HG02852 (cell line): ENCODE results near the gene NAA80.
"Not testable (repeated sequence)": the region's sequence is repeated elsewhere in the genome, so short reads cannot be mapped to it uniquely, and the experiment has no call there.

Source experiments
- ATAC-seq: cut with Tn5 transposase; IDR thresholded peaks from one replicate; pipeline ENCODE4 v1.9.1; 2021; ENCODE audit warnings: mild to moderate bottlenecking, moderate library complexity; ENCODE audit not compliant: unreplicated experiment

The NAA80 gene

DNA sequence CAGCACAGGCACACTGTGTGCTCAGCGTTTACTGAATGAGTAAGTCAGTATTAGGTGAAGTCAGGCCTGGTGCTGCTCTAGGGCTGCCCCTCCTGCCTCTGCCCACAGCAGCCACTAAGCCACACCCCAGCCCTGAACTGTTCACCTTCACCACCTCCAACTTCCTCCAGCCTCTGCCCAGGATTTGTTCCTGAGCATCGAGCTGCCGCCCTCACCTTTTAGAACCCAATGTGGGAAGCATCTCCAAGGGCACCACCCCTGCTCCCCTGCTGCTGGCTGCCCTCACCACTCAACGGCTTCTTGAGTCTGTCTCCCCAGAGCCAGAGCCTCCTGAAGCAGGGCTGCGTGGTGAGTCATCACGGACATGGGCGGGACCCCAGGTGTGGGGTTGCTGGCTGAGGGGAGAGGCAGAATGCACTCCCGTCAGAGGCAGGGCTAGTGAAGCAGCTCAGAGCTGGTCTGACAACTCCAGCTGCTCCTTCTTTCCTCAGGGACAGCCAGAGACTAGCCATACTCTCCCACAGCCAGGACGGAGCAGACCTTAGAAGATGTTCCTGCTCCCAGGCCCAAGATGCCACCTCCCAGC, 17.5 kb upstream of the NAA80 start:
- ATAC-seq: no peak

DNA sequence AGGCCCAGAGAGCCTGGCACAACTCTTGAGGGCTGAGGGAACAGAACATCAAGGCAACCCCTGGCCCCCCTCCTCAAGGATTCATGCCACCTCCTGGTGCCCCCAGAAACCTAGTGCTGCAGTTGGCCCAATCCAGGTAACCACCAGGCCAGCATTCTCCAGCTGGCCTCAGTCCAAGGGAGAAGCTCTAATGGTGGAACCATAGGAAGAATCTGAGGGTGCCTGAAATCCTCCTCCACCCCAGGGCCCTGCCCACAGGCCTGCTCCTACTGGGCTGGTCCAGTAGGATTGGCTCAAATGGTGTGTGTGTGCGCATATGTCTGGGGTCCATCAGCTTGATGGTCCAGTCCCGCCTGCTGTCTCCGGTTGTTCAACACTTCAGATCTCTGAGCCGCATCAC, 15.6 kb upstream of the NAA80 start:
- no peak for ATAC-seq

DNA sequence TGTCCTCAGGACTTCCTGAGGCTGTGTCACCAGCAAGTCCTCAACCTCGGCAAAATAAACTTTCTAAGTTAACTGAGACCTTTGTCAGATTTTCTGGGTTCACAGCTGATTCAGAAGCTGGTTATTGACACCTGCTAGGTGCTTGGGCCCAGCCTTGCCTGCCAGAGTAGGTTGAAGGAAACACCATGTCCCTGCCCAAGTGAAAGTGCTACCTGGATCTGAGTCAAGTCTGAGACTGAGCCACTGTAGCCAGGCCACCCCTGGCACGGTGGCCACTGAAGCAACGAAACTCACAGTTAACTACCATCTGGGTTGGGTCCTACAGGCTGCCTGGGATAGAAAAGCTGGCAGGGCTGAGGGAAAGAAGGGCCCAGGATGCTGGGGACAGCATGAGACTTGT, 15.1 kb upstream of the NAA80 start:
- ATAC-seq: no peak

DNA sequence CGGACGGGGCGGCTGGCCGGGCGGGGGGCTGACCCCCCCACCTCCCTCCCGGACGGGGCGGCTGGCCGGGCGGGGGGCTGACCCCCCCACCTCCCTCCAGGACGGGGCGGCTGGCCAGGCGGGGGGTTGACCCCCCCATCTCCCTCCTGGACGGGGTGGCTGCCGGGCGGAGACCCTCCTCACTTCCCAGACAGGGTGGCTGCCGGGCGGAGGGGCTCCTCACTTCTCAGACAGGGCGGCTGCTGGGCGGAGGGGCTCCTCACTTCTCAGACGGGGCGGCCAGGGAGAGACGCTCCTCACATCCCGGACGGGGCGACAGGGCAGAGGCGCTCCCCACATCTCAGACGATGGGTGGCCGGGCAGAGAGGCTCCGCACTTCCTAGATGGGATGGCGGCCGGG, 12.8 kb upstream of the NAA80 start:
- ATAC-seq: not testable (repeated sequence)

DNA sequence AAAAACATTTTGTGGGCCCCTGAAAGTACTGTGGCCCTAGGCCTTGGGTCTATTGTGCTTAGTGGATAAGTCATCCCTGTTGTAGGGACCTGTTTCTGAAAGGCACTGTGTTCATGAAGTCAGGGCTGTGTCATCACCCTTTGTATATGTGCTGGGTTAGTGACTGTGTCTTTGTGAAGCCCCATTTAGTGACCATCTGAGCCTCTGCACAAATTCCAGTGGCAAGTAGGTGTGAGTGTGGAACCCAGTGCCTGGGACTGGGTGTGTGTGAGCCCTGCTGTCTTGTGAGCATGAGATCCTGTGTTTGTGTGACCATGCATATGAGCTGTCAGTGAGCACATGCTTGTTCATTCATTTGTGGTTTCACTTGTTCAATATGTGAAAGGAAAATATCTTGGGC, 5.4 kb upstream of the NAA80 start:
- no peak for ATAC-seq

DNA sequence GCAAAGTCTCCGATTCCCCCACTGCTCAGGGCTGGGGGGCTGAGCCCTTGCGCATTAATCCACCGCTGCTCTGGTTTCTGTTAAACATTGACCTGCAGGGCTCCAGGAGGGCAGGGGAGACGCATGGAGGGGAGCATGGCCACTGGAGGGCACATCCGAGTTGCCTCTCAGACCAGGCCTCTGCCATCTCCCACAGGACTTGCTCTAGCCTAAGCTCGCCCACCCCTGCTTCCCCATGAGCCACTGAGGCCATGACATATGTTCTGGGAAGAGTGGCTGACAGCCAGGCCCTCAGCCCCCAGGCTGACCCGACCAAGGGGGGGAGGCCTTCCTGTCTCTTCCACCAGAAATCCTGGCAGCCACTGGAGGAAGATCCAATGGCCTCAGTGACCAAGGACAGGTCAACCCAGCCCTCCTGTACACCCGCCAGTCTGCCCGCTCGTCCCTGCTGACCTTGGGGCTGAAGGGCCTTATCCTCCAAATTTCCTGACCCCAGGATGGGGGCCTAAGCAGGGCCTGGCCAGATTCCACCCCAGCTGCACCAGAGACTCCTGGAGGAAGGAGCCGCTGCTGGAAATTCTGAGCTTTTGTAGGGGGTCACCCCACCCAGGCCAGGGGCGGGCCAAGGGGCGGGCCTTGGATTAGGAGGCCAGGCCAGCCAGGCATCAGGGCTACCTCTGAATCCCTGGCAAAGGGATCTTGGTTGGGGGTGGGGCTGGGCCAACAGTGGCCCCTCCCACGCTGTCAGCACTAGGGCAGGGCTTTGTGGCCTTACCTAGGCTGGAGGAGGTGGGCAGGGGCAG, 4.0 kb upstream of the NAA80 start, which contains the start of gene HYAL1:
Gene HYAL1, minus strand, starts transcription at position 562 of the 803 bp plus-strand sequence. CDS start 618 bp downstream, outside the sequence.
- ATAC-seq: no peak

DNA sequence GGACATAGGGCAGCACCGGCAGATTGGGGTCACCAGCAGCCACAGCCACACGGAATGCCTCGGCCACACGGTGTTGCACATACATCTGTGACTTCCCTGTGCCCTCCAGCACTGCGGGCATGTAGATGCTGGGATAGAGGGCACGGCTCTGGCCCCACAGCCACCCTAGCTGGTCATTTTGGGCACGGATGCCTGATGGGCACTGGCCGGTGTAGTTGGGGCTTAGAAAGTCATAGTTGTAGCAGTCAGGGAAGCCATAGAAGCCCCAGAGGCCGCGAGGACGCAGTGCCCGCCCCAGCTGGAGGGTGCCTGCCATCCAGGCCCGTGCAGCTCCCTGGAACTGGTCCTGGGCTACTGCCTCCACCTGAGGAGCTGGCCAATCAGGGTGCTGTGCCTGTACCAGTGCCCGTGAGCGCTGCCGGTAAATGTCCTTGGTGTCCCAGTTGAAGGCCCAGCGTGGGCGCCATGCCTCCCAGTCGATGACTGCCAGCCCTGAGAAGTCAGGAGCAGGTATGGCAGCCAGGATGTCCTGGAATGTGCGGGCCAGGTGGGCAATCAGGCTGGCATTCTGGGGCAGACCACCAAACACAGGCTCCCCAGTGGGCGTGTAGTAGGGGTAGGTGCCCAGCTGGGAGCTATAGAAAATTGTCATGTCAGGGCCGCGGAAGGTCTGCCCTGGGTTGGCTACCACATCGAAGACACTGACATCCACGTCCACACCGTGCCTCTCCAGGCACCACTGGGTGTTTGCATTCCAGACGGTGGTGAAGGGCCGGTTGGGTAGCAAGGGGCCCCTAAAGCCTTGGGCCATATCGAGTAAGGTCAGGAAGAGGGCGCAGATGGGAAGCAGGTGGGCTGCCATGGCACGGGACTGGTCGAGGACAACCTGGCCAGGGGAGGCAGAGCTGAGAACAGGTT, 3.1 kb upstream of the NAA80 start:
- ATAC-seq: no peak

DNA sequence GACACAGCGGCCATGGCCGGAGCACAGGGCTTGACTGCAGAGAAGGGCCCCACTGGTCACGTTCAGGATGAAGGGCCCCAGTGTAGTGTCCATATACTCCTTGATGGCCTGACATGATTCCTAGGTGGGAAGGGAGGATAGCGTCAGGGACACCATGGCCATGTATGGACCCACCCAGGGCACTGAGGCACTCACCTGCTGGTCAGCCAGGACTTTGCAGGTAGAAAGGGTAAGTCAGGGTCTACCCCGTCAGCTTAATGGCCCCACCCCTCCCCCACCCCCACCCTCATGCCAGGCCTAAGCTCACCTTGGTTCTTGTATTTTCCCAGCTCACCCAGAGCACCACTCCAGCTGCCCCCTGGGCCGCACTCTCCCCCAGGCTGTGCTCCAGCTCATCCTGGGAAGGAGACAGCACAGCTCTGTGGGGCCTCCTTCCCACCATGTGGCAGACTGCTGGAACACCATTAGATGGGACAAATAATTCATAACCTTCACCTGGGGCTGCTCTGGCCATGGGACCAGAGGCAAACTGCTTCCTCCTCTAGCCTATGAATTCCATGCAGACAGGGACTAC, 1.6 kb upstream of the NAA80 start:
- ATAC-seq: no peak

DNA sequence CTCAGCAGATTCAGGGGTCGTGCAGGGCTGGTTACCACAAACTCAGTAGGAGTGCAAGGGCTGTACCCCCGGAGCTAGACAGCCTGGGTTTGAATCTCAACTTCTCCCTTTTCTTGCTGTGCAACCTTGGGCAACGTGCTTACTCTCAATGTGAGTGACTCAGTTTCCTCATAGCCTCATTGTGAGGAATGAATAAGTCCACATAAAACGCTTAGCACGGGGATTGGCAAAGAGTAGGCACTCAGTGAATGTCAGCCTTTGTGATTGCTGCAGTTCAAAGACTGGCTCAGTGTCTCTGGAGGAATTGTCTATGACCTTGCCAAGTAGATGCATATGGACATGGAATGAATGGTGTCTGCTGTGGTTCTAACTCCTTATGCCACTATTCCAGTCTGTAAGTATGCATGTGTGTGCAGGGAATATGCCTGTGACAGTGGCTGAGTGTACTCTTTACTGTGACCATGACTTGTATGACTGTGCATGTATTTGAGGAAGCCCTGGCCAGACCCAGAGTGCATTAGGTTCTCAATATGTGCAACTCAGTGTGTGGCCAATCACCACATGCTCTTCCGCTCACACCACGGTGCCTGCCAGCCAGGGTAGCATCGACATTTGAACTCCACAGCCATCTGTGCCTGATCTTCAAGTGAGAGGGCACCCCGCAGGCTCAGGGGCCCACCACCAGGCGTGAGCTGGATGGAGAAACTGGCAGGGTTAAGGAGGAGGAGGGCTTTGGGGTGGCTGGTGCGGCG, 900 bp upstream of the NAA80 start:
- ATAC-seq: no peak

DNA sequence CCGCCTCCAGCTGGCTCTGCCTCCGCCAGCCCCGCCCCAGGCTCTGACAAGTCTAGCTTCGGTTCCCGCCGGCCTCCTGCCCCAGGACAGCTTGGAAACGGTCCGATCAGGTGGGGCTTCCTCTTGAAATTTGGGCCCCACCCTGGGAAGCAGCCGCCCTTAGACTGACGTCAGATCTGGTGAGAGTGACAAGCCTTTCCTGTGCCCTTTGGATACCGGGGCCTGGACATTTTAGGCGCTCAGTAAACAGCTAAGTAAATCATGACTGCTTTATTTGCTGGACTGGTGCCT, 378 bp upstream of the NAA80 start:
- no peak for ATAC-seq

DNA sequence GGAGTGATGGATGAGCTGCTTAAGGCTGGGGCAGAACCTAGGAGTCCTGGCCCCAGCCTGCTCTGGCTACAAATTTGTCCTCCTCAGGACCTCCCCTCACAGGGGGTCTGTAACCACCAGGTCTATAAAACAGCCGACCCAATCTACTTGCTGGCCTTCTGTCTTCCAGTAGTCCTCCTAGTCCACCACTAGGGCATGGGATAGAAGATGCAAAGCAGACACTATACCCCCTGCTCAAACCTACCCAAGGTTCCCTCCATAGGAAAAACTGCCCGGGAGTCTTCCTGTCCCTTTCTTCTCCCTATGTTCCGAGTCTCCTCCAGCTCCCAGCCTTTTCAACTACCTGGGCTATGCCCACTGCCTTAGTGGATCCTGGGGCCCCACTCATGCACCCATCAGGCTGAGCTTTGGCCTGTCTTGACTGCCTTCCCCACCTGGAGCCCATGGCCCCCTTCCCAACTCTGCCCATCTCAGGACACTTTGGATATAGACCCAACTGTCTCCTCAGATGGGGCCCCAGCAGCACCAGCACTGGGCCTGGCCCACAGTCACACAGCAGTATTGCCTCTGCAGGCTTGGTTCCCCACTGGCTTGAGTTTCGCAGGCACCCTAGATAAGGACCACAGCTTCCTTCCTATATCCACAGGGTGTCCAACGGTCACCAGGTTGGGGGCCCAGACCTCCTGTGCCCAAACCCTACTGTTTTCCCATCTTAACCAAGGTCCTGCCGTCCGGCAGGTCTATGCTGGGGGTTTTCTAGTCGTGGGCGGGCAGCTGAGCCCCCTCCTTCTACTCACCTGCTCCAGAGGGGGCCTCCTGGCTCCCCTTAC, 1.1 kb downstream of the NAA80 start:
- no peak for ATAC-seq

DNA sequence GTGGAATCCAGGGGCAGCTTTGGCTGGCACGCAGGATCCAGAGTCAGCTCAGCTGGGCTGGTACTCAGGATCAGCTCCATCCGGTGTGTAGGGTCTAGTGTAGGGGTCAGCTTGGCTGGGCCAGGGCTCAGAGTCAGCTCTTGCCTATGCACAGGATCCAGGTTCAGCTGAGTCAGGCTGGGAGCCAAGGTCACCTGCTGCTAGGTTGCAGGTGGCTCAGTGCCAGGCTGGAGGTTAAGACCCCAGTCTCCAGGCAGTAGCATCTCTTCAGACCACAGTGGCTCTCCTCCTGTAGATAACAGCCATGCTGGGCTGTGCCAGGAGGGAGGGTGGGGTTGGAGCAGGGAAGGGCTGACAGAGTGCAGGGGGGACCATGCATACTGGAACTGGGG, 1.8 kb downstream of the NAA80 start:
- ATAC-seq: no peak

DNA sequence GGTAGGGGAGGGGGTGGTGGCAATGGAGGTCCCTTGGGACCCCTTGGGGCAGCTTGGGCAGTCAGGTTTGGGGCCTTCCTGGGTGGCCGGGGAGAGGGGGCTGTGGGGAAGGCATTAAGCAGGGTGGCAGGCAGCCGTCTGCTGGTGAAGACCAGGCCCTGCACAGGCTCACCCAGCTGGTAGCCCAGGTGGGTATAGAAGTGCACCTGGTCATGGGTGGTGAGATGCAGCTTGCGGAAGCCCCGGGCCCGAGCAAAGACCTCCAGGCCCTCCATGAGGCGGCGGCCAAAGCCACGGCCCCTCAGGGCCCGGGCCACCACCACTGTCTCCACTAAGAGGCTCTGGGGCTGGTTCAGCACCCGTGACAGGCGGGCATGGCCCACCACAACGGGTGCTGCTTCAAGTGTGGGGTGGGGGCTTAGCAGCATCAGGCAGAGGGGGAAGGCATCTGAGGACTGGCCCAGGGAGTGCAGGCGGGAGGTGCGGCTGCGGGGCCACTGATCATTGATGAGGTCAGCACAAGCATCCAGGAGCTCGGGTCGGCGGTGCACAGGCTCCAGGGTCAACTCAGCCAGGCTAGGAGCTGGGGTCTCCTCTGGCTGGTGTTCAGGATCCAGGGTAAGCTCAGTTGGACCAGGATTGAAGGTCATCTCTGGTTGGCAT, 2.4 kb downstream of the NAA80 start:
- no peak for ATAC-seq

DNA sequence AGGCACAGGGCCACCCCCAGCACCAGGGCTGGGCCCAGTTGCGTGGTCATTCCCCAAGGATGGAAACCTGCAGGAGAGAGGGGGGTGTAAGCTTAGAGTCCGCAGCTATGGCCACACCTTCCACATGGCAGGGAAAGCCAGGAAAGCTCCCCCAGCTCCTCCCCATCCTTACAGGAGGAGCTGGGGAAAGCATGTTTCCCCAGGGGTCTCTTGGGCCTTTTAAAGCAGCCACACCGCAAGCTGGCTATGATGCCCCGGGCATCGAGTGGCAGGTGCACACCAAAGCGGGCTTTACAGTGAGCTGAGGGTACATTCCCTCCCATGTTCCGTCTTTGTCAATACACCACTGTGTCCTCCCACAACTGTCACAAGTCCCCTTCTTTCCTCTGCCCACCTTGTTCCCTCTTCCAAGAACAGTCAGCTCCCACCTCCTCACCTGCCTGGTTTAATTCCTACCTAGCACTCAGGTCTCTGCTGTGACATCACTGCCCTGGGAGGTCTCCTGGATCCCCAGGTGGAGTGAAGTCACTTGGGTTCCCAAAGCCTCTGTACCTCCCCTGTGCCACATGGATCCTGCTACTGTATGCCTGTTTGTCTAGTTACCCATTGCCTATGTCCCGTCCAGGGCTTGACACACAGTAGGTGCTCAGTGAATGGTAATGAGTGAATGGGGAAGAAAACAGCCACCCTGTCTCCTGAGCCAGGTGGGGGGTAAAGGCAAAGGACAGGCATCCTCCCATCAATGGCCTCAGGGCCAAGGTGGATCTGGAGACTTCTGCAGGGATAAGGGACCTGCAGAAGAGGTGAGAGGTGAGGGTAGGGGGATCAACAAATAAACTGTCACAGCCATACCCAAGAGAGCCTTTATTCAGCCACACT, 3.4 kb downstream of the NAA80 start:
- no peak for ATAC-seq

DNA sequence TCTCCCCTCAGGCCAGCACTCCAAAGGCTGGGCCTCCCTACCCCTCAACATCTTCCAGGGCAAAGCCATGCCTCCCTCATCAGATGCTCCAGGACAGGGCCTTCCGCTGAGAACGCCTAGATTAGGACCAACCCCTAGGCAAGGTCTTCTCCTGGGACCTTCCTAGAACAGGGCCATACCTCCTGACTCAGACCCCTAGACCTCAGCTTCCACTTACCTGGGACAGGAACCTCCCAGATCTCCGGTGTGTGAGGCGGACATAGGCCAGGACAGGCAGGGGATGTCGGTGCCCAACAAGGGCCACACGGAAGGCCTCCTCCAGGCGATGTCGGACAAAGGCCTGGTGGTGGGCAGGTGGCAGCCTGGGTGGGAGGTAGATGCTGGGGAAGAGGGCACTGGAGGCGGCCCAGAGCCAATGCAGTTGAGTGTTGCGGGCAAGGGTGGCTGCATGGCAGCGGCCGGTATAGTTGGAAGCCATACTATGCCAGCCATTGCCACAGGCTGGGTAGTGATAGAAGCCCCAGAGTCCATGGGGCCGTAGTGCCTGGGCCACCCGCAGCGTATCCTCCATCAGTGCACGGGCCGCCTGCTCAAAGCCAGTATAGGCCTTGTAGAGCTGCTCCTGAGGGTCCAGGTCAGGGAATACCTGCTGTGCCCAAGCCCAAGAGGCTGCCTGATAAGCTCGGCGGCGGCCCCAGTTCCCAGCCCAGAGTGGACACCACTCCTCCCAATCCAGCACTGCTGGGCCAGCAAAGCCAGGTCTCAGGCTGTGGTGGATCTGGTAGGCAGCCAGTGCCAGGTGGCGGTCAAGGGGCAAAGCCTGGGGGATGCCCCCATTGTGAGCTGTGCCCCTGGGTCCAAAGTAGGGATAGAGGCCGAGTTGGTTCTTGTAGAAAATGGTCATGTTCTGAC, 4.5 kb downstream of the NAA80 start:
- no peak for ATAC-seq

DNA sequence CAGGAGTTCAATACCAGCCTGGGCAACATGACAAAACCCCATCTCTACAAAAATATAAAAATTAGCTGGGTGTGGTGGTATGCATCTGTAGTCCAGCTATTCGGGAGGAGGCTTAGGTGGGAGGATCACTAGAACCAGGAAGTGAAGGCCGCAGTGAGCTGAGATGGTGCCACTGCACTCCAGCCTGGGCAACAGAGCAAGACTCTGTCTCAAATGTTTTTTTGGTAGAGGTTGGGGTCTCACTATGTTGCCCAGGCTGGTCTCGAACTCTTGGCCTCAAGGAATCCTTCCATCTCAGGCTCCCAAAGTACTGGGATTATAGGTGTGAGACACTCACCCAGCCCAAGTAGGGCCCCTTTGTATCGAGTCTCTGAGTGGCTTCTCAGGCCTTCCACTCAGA, 5.1 kb downstream of the NAA80 start:
- no peak for ATAC-seq

DNA sequence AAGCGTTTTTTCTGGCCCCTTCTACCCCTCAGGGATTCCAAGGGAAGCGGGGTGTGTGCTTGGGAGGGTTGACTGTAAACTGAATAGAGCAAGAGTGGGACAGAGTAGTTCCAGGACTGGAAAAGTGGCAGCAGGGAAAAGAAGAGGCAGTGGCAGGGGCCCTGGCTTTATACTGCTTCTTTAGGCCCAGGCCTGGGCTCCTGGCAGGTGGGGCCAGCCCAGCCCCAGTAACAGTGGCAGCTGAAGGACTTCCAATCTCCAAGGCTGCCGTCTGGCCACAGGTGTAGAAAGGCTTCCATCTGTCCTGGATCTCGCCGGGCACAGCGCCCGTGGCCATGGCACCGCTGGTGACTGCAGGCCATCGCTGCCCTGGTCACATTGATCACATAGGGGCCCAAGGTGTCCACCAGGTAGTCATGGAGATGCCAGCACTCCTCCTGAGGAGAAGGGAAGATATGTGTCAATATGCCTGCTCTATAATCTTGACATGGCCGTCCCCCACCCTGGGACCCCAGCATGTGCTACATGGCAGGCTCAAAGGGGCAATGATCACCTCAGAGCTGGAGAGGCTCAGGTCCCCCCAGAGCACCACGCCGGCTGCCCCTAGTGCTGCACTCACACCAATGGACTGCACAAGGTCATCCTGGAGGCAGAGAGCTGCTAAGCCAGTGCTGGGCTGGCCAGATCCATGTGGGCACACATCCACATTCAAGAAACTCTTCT, 6.0 kb downstream of the NAA80 start:
- no peak for ATAC-seq
